Esophagus muscularis mucosa (tissue), 4 donors: Measurements from ENCODE around the gene HOMER2. TPM values are rescaled to one million over a fixed set of nuclear protein-coding genes. Genes with fewer than 3 reads are reported as not detected.

Experiments used
- DNase-seq: peaks from one replicate; pipeline ENCODE4 v3.0.0-alpha.2; 2017; ENCODE audit errors: extremely low spot score
- H3K27ac ChIP-seq, 4 donors: fragments of 200-600 bp; sonication (generic); replicated peaks in 1 of 4; 1 replicate in 3 of 4; 2 replicates in 1 of 4; pipeline ENCODE4 v1.5.1; 2016 to 2019; ENCODE audit warnings: mild to moderate bottlenecking in 1 of 4
- H3K27me3 ChIP-seq, 4 donors: fragments of 200-600 bp; sonication (generic); one replicate each; pipeline versions ENCODE4 v1.5.1 to v1.6.0; 2016 to 2019
- H3K36me3 ChIP-seq, 4 donors: fragments of 200-600 bp; sonication (generic); one replicate each; pipeline ENCODE4 v1.5.1; 2016 to 2019
- H3K4me1 ChIP-seq, 4 donors: fragments of 200-600 bp; sonication (generic); one replicate each; pipeline ENCODE4 v1.5.1; 2016 to 2019
- H3K4me3 ChIP-seq, 4 donors: fragments of 200-600 bp; sonication (generic); 1 replicate in 2 of 4; 2 replicates in 2 of 4; pipeline ENCODE4 v1.5.1; 2016 to 2019; ENCODE audit warnings: mild to moderate bottlenecking in 4 of 4, moderate library complexity in 1 of 4
- H3K9me3 ChIP-seq, 4 donors: fragments of 200-600 bp; sonication (generic); 1 replicate in 3 of 4; 2 replicates in 1 of 4; pipeline ENCODE4 v1.5.1; 2016 to 2019
- CTCF ChIP-seq, 3 experiments: fragments of 200-600 bp in 2 of 3; fragments of 450-650 bp in 1 of 3; sonication (generic) in 2 of 3; IDR thresholded peaks; one replicate each; pipeline ENCODE4 v1.5.1; 2017 to 2019; ENCODE audit warnings: antibody characterized with exemption in 3 of 3, mild to moderate bottlenecking in 2 of 3, moderate library complexity in 1 of 3
- EP300 ChIP-seq: sonication (generic); formaldehyde crosslinking; IDR thresholded peaks from one replicate; pipeline ENCODE4 v1.6.1; 2017; ENCODE audit warnings: antibody characterized with exemption
- POLR2A ChIP-seq: fragments of 450-650 bp; IDR thresholded peaks from one replicate; pipeline ENCODE4 v1.6.1; 2017; ENCODE audit warnings: antibody characterized with exemption, moderate library complexity, mild to moderate bottlenecking, low read depth
- POLR2AphosphoS5 ChIP-seq, 2 donors: sonication (generic); formaldehyde crosslinking; IDR thresholded peaks; one replicate each; pipeline ENCODE4 v1.6.1; 2017; ENCODE audit warnings: antibody characterized with exemption in 2 of 2
- WGBS: methylation state at CpG from one replicate; pipeline ENCODE4 v1.1.5; 2018; 5-methylcytosine and 5-hydroxymethylcytosine counted together
- intact Hi-C: fragments of 100-400 bp; cut with DNase I; formaldehyde crosslinking; loops from one replicate; pipeline ENCODE4 v1.15.1; 2023
- total RNA-seq, 4 donors: library from RNA; depleted of rRNA; stranded (reverse); fragments of >200 nt; gene quantifications; one replicate each; pipeline versions ENCODE4 v1.1.0 to v1.2.1, GENCODE V29; 2016

Gene HOMER2
- total RNA-seq, 4 donors from 2014 or later: 13.3 to 54.8 (median 25.8) TPM

- no peak for TF ChIP-seq CTCF (IDR thresholded peaks at IDR 0.05)
- TF ChIP-seq EP300: no peak
- no peak for TF ChIP-seq POLR2A
- no peak for TF ChIP-seq POLR2AphosphoS5 (IDR thresholded peaks at IDR 0.05)
- intact Hi-C loops: no loop called here
- Histone ChIP-seq H3K9me3 (no peaks in the 10 kb centered on the region), H3K4me3 (no peak overlapping the region), H3K36me3 (no peaks in the 10 kb centered on the region), H3K4me1 (peaks cover 8 to 29% (median 19%) of the 10 kb centered on the region in 4 donors), H3K27me3 (no peaks in the 10 kb centered on the region), H3K27ac (no peak overlapping the region)
- WGBS: 74% methylated on average over 3 of the region's 6 CpGs
- DNase-seq: no peak
Measured at GRCh38 chr15:82918162-82918561, 34.4 kb downstream of the HOMER2 start.

- 81% methylated on average over 7 of the region's 7 CpGs for WGBS
- no peak for TF ChIP-seq EP300
- no peak for TF ChIP-seq POLR2AphosphoS5 (IDR thresholded peaks at IDR 0.05)
- no peak for TF ChIP-seq CTCF (IDR thresholded peaks at IDR 0.05)
- no peak for TF ChIP-seq POLR2A
- intact Hi-C loops: no loop called here
Measured at GRCh38 chr15:82917249-82917648, 35.3 kb downstream of the HOMER2 start.

DNA sequence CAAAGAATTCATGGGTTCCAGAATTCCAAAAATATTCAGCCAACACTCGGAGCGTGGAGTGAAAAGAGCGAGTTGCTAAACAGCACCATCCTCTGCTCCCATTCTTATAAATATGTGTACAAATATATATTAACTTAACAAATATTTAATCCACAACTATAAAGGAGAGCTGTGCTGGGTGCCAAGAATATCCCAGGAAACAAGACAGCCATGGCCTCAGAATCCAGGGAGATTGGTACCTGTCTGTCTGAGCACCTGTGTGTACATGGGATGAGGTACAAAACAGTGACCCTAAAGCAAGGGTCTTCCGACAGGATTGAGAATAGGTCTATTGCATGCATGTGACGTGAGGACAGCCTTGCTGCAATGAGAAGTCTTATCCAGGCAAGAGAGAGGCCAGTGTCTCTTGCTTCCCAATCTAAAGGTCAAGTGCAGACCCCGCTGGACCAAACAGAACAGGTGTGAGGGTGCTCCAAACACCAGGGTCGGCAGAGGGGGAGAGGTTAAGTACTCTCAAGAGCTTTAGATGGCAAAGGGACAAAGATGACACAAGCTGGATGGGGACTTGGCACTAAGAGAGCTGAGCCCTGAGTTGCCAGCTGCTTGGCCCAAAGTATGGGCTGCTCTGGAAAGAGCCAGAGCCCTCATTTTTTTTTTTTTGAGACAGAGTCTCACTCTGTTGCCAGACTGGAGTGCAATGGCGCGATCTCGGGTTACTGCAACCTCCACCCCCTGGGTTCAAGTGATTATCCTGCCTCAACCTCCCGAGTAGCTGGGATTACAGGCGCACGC lies 36.2 kb downstream of the HOMER2 start:
- intact Hi-C loops: no loop called here
- peaks cover 8 to 29% (median 17%) of the 10 kb centered on the region in 4 donors for H3K4me1 ChIP-seq
- TF ChIP-seq POLR2A (no peak), POLR2AphosphoS5 (IDR thresholded peaks at IDR 0.05) (no peak), CTCF (IDR thresholded peaks at IDR 0.05) (no peak), EP300 (no peak)
- no peak overlapping the region for H3K27ac ChIP-seq
- no peak overlapping the region for H3K4me3 ChIP-seq
- H3K27me3 ChIP-seq: no peaks in the 10 kb centered on the region
- H3K36me3 ChIP-seq: no peaks in the 10 kb centered on the region
- H3K9me3 ChIP-seq: no peaks in the 10 kb centered on the region
- no peak for DNase-seq
- WGBS: 92% methylated on average over 13 of the region's 13 CpGs

More at GRCh38 chr15:82917249-82917648, 35.3 kb downstream of the HOMER2 start:
- Histone ChIP-seq H3K9me3 (no peaks in the 10 kb centered on the region), H3K27me3 (no peaks in the 10 kb centered on the region), H3K27ac (no peak overlapping the region), H3K4me3 (no peak overlapping the region), H3K4me1 (peaks cover 8 to 29% (median 19%) of the 10 kb centered on the region in 4 donors), H3K36me3 (no peaks in the 10 kb centered on the region)
- DNase-seq: no peak

GRCh38 chr15:82914396-82914795 lies 38.1 kb downstream of the HOMER2 start:
- peaks cover 0 to 2% (median under 1%) of the 10 kb centered on the region in 4 donors for H3K9me3 ChIP-seq
- H3K4me1 ChIP-seq: peaks cover 0 to 18% (median 8%) of the 10 kb centered on the region in 4 donors
- no peaks in the 10 kb centered on the region for H3K27me3 ChIP-seq
- intact Hi-C loops: no loop called here
- WGBS: 85% methylated on average over 2 of the region's 2 CpGs
- no peak overlapping the region for H3K4me3 ChIP-seq
- TF ChIP-seq POLR2A (no peak), POLR2AphosphoS5 (IDR thresholded peaks at IDR 0.05) (no peak), CTCF (IDR thresholded peaks at IDR 0.05) (no peak), EP300 (no peak)
- no peak overlapping the region for H3K27ac ChIP-seq
- H3K36me3 ChIP-seq: no peaks in the 10 kb centered on the region
- no peak for DNase-seq

- WGBS: 89% methylated on average over 4 of the region's 4 CpGs
- DNase-seq: no peak
- Histone ChIP-seq H3K9me3 (peaks cover 0 to 8% (median 6%) of the 10 kb centered on the region in 4 donors), H3K36me3 (no peaks in the 10 kb centered on the region), H3K27ac (no peak overlapping the region), H3K27me3 (no peaks in the 10 kb centered on the region), H3K4me3 (no peak overlapping the region), H3K4me1 (no peaks in the 10 kb centered on the region)
- TF ChIP-seq POLR2AphosphoS5 (IDR thresholded peaks at IDR 0.05): no peak
- no peak for TF ChIP-seq EP300
- TF ChIP-seq POLR2A: no peak
- TF ChIP-seq CTCF (IDR thresholded peaks at IDR 0.05): no peak
- intact Hi-C loops: no loop called here
Measured at GRCh38 chr15:82911458-82911857, 41.1 kb downstream of the HOMER2 start.
